ENCODE data around the gene C20orf144. TPM values are rescaled to one million over a fixed set of nuclear protein-coding genes. Genes with fewer than 3 reads are reported as not detected.
A peak's percentile ranks its signal among the peaks of the same experiment; 100 is the strongest.

The C20orf144 gene
- polyA plus RNA-seq, 2 of the 4 experiments (the other 2 are of a cell fraction), result 0.10 to 0.12 TPM

GRCh38 chr20:33686100-33686983, 24.2 kb downstream of the C20orf144 start, which contains the start of gene E2F1:
E2F1 (minus strand) TSS chr20:33686385; CDS start chr20:33686264, 121 bp downstream.
- Histone ChIP-seq H3K4me3 (peak within 1 kb of the TSS; percentile 85), H3K27ac (peak within 1 kb of the TSS; percentile 77 to 93), H3K4me1 (peaks cover 24% of the 10 kb centered on the region), H3K4me2 (peak within 1 kb of the TSS; percentile 96), H3K9me3 (no peaks in the 10 kb centered on the region)
- FAIRE-seq (no peak), DNase-seq (ENCODE audit: low read depth in 1 of 2, low spot score in 1 of 2) (peak; percentile 93 to 96), ATAC-seq (peak; percentile 91 to 96)
- 9% methylated on average over 15 of the region's 101 CpGs for WGBS (ENCODE audit: missing lambda C conversion rate)
- CTCF ChIA-PET, result interaction anchor here (1.0 to 1.8 kb wide), 5 partner anchors 11 to 383 kb away, joined by 3 to 8 read pairs (median 3); partner anchors contain the start of gene ZNF341
- TF ChIP-seq ZC3H11A (IDR thresholded peaks at IDR 0.05) (no peak), MAX (IDR thresholded peaks at IDR 0.05) (peak; percentile 91), HDAC2 (IDR thresholded peaks at IDR 0.05) (no peak), POLR2AphosphoS2 (conservative IDR thresholded peaks at IDR 0.05; ENCODE audit: low read length) (no peak), NR3C1 (IDR thresholded peaks at IDR 0.05) (no peak), RARB (CRISPR knock-in tag; IDR thresholded peaks at IDR 0.05) (no peak), MYC (IDR thresholded peaks at IDR 0.05; ENCODE audit: borderline replicate concordance, low read length) (0 out of 2 replicates have a peak, but pooled peaks have one; percentile 23), EHF (CRISPR knock-in tag; IDR thresholded peaks at IDR 0.05) (no peak), REST (IDR thresholded peaks at IDR 0.05) (no peak), SMC3 (IDR thresholded peaks at IDR 0.05) (no peak), RFX5 (IDR thresholded peaks at IDR 0.05) (peak; percentile 48; the same call in 1 of the 2 replicates), USF2 (IDR thresholded peaks at IDR 0.05) (peak; percentile 40), ZNF302 (CRISPR knock-in tag; IDR thresholded peaks at IDR 0.05) (no peak), CHD2 (IDR thresholded peaks at IDR 0.05; ENCODE audit: low read length, partially characterized antibody) (no peak), JUN (IDR thresholded peaks at IDR 0.05) (peak in 1 of 2 experiments; percentile 60; a peak in 1 of 5 replicates), NFE2L2 (conservative IDR thresholded peaks at IDR 0.05; ENCODE audit: low read length) (no peak), ZFP36 (IDR thresholded peaks at IDR 0.05; ENCODE audit: borderline replicate concordance, partially characterized antibody) (no peak)
- TF ChIP-seq, protein P1, sequence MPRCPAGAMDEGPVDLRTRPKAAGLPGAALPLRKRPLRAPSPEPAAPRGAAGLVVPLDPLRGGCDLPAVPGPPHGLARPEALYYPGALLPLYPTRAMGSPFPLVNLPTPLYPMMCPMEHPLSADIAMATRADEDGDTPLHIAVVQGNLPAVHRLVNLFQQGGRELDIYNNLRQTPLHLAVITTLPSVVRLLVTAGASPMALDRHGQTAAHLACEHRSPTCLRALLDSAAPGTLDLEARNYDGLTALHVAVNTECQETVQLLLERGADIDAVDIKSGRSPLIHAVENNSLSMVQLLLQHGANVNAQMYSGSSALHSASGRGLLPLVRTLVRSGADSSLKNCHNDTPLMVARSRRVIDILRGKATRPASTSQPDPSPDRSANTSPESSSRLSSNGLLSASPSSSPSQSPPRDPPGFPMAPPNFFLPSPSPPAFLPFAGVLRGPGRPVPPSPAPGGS (IDR thresholded peaks at IDR 0.05), result 0 out of 3 replicates have a peak, but pooled peaks have one; percentile 47
- TF ChIP-seq, protein P2, sequence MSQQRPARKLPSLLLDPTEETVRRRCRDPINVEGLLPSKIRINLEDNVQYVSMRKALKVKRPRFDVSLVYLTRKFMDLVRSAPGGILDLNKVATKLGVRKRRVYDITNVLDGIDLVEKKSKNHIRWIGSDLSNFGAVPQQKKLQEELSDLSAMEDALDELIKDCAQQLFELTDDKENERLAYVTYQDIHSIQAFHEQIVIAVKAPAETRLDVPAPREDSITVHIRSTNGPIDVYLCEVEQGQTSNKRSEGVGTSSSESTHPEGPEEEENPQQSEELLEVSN (IDR thresholded peaks at IDR 0.05; ENCODE audit: borderline replicate concordance, low read depth), result peak; percentile 90
- POLR2A ChIA-PET, result interaction anchor here (1.1 to 1.3 kb wide), 2 partner anchors 23 kb away, joined by 3 to 4 read pairs; no protein-coding TSS in a partner anchor

Measured in A549 (cell line).